Spleen (tissue), 7 donors: ENCODE results near the gene TJP3.

Source experiments
- POLR2A ChIP-seq, 3 donors: fragments of 450-650 bp; IDR thresholded peaks; one replicate each; pipeline ENCODE4 v1.5.1; 2017; ENCODE audit warnings: antibody characterized with exemption in 3 of 3, mild to moderate bottlenecking in 1 of 3
- POLR2AphosphoS5 ChIP-seq, 3 donors: sonication (generic); formaldehyde crosslinking; IDR thresholded peaks; one replicate each; pipeline ENCODE4 v1.5.1; 2017; ENCODE audit warnings: antibody characterized with exemption in 3 of 3
- TF ChIP-seq, protein P1 (sequence below), 11 experiments: fragments of 200-600 bp in 7 of 11; fragments of 450-650 bp in 4 of 11; sonication (generic) in 4 of 11; IDR thresholded peaks in 8 of 11; conservative IDR thresholded peaks in 3 of 11; 1 replicate in 7 of 11; 2 replicates in 4 of 11; pipeline versions ENCODE4 v1.4.0 to v1.8.0; 2016 to 2021; ENCODE audit warnings: antibody characterized with exemption in 11 of 11, inconsistent platforms in 4 of 11, mild to moderate bottlenecking in 1 of 11
- donor health status: DM: no; HTN: no; CAD: no; lungs with moderate emphysema.
- donor health status: DM: no; HTN: no; CAD: no.
- donor health status: DM: no; HTN: no; CAD: no.

DNA sequence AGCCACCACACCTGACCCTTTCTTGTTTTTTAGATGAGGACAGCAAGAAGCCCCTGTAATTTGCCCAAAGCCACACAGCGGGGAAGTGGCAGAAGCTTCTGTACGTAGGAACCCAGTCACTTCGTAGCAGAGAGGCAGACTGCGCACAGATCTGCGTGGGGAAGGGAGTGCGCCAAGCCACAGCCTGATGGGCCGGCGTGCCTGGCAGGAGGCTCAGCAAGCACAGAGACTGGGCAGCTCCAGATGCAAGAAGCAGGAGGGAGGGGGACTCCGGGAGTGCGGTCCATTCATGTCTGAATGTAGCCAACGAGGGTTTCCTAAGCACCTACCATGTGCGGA is 347 bp upstream of the TJP3 start:
- TF ChIP-seq, protein P1, sequence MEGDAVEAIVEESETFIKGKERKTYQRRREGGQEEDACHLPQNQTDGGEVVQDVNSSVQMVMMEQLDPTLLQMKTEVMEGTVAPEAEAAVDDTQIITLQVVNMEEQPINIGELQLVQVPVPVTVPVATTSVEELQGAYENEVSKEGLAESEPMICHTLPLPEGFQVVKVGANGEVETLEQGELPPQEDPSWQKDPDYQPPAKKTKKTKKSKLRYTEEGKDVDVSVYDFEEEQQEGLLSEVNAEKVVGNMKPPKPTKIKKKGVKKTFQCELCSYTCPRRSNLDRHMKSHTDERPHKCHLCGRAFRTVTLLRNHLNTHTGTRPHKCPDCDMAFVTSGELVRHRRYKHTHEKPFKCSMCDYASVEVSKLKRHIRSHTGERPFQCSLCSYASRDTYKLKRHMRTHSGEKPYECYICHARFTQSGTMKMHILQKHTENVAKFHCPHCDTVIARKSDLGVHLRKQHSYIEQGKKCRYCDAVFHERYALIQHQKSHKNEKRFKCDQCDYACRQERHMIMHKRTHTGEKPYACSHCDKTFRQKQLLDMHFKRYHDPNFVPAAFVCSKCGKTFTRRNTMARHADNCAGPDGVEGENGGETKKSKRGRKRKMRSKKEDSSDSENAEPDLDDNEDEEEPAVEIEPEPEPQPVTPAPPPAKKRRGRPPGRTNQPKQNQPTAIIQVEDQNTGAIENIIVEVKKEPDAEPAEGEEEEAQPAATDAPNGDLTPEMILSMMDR (IDR thresholded peaks at IDR 0.05 in 8 of 11, conservative IDR thresholded peaks at IDR 0.05 in 3 of 11) = no peak
- TF ChIP-seq POLR2AphosphoS5 (IDR thresholded peaks at IDR 0.05) (no peak), POLR2A (IDR thresholded peaks at IDR 0.05) (no peak)
